ENCODE measurements around the gene PHAX.
A peak's percentile ranks its signal among the peaks of the same experiment; 100 is the strongest.
"Not testable (repeated sequence)": the region's sequence is repeated elsewhere in the genome, so short reads cannot be mapped to it uniquely, and the experiment has no call there.

Gene PHAX

GRCh38 chr5:126600631-126601511 lies at the start of gene PHAX:
TSS of gene PHAX (plus strand) at chr5:126600947. CDS start at chr5:126600963, 16 bp downstream.
- DNase-seq = peak; percentile 75

DNA sequence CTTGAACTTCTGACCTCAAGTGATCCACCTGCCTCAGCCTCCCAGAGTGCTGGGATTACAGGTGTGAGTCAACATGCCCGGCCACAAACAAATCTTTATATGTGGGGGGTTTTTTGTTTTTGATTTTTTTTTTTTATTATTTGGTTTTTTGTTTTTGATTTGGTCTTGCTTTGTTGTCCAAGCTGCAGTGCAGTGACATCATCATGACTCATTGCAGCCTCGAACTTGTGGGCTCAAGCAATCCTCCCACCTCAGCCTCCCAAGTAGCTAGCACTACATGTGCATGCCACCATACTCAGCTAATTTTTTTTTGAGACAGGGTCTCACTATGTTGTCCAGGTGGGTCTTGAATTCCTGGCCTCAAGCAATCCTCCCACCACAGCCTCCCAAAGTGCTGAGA lies 48.1 kb upstream of the PHAX start:
- DNase-seq = no peak

GRCh38 chr5:126555101-126555500 lies 45.6 kb upstream of the PHAX start:
- not testable (repeated sequence) for DNase-seq

- no peak for DNase-seq
Measured at GRCh38 chr5:126561908-126562307, 38.8 kb upstream of the PHAX start.

GRCh38 chr5:126562823-126563222 lies 37.9 kb upstream of the PHAX start:
- DNase-seq = no peak

DNA sequence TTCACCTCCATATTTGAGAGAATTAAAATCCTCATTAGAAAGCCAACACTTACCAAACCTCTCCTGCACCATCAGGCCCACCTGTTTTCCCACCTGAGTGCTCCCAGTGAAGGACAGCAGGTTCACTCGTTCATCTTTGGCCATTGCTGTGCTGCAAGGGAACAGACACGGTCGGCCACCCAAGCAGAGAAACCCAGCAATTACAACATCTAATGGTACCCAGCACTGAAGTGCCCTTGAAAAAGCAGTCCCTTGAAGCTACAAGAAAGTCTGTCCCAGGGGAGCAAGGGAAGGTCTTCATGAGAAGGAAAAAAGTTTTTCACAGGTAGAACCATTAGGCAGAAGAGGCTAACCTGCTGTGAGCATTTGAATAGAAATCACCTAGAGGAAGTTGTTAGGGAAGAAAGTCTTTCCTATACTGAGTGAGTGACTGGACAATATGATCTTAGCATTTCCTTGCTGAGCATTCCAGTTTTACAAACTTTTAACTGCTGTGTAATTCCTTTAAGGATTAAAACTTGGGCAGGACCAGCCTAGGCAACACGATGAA lies 32.5 kb upstream of the PHAX start:
- no peak for DNase-seq

GRCh38 chr5:126575644-126576043 lies 25.1 kb upstream of the PHAX start:
- DNase-seq = no peak

GRCh38 chr5:126576974-126577373 lies 23.8 kb upstream of the PHAX start:
- DNase-seq = no peak

- no peak for DNase-seq
Measured at GRCh38 chr5:126577415-126577814, 23.3 kb upstream of the PHAX start.

DNA sequence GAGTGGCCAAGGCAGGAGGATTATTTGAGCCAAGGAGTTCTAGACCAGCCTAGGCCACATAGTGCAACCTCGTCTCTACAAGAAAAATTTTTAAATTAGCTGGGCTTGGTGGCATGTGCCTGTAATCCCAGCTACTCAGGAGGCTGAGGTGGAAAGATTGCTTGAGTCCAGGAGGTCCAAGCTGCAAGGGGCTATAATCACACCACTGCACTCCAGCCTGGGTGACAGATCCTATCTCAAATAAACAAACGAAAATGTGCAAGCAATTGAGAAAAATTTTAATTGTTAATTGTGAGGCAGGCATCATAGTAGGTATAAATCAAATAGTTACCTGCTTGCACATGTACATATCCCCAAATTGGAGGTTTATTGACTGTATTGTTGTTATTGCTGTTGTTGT lies 21.0 kb upstream of the PHAX start:
- no peak for DNase-seq

- DNase-seq = no peak
Measured at GRCh38 chr5:126583761-126584160, 17.0 kb upstream of the PHAX start.

GRCh38 chr5:126587551-126588390 lies 13.0 kb upstream of the PHAX start:
- DNase-seq = no peak

DNA sequence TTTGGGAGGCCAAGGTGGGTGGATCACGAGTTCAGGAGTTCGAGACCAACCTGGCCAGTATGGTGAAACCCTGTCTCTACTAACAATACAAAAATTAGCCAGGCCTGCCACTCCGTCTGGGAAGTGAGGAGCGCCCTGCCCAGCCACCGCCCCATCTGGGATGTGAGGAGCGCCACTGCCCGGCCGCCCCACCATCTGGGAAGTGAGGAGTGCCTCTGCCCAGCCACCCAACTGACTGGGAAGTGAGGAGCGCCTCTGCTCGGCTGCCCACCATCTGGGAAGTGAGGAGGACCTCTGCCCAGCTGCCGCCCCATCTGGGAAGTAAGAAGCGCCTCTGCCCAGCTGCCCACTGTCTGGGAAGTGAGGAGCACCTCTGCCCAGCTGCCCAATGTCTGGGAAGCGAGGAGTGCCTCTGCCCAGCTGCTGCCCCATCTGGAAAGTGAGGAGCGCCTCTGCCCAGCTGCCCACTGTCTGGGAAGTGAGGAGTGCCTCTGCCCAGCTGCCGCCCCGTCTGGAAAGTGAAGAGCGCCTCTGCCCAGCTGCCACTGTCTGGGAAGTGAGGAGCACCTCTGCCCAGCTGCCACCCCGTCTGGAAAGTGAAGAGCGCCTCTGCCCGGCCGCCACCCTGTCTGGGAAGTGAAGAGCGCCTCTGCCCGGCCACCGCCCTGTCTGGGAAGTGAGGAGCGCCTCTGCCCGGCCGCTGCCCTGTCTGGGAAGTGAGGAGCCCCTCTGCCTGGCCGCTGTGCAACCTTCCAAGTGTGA lies 11.0 kb upstream of the PHAX start:
- DNase-seq = no peak

GRCh38 chr5:126591549-126591948 lies 9.2 kb upstream of the PHAX start:
- no peak for DNase-seq

DNA sequence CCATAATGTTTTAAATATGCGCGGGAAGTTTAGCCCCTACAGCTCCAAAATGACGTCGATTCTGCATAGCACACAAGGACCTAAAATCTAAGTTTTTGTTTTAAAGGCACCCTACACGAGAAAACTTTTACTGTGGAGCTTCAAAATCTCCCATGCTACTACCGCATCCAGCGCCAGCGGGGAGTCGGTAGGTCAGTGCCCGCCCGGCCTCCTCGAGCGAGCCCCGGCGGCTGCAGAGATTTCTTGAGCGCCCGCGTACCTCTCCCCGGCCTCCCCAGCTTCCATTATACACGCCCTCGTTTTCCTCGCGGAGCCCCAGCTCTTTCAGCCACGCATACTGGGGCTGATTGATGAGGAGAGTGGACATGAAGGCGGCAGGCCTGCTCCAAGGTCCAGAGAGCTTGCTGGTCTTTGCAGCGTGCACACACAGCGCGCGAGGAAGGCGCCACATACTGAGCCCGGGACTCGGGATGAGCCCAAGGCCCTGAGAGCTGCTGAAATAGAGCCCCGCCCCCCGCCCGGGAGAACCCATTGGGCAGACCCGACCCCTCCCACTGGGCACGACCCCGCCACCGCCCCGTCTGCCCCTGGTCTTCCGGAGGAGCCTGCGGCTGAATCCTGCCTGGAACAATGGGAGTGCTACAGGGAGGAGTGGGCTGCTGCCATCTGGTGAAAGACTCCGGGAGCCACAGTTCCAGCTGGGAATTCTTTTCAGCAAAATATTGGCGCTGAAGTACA lies 5.8 kb upstream of the PHAX start, which contains the start of gene ALDH7A1:
Gene ALDH7A1 (minus strand): TSS at position 472 of the 738 bp plus-strand sequence. CDS start 21 bp downstream, at position 451.
- DNase-seq = peak; percentile 86

DNA sequence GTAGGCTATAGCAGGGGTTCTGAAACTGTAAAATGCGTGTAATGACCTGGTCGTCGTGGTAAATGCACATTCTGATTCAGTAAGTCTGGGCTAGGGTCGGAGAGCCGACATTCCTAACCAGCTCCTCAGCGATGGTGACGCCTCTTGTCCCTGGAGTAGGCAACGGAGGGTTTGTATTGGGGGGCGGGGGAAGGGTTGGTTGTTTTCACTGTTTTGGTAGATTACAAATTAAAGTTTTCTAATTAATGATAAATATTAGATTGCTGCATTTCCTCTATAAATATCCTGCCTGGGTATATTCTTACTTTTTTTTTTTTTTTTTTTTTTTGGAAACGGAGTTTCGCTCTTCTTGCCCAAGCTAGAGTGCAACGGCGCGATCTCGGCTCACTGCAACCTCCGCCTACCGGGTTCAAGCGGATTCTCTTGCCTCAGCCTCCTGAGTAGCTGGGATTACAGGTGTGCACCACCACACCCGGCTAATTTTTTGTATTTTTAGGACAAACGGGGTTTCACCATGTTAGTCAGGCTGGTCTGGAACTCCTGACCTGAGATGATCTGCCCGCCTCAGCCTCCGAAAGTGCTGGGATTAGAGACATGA lies 5.2 kb upstream of the PHAX start:
- DNase-seq = no peak

DNA sequence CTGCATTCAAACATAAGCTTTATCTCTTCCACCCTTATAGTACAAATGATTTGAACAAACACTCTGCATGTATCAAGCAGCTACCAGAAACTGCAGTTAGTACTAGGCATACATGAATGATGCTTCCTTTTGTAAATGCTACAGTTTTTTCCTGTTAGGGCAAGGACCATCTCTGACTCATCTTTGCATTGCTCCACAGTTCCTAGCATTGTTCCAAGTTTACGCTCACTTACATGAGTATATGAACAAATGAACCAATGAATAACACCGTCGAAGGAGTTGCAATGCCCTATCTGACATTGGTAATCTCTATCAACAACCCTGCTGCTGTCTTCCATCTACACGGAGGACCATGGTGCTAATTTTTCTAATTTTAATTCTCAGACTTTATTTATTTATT lies 3.6 kb upstream of the PHAX start:
- DNase-seq = peak; percentile 3

- no peak for DNase-seq
Measured at GRCh38 chr5:126599499-126599898, 1.2 kb upstream of the PHAX start.

DNA sequence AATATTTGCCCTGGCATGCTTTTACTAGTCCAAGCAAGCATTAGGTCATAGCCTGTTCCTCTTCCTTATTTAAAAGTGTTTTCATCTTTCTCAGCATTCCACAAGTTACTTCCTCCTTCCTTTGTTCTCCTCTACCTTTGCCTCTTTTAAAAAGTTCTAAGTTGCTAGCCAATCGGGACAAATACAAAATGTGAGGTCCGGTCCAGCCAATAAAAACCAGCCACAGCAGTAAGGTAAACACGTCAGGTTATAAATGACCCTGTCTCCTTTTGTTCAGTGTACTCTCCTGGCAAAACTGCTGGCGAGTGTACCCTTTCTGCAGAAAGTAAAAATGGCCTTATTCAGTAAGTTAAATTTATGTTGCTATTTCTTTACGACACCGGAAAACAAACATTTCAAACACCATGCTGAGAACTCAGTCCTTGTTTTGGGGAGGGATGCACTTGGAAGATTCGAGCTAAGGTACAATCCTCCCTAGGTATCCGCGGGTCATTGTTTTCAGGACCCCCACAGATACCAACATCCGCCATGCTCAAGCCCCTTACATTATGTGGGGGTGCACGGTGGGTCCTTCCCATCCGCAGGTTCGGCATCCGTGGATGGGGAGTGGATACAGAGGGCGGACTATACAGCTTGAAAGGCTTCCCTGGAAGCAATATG lies 646 bp upstream of the PHAX start:
- not testable (repeated sequence) for DNase-seq

GRCh38 chr5:126603402-126603991 lies 2.8 kb downstream of the PHAX start:
- no peak for DNase-seq

DNA sequence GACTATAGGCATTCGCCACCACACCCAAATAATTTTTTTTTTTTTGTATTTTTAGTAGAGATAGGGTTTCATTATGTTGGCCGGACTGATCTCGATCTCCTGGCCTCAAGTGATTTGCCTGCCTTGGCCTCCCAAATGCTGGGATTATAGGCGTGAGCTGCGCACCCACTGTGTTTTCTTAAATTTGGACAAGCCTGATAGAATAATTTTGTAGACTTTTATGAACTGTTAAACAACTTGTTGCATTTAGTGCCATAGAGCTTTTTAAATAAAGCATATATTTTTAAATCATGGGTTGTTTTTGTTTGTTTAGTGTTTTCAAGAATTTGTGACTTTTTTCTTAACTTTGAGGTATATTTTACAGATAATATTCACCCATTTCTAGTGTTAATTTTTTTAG lies 4.8 kb downstream of the PHAX start:
- DNase-seq = no peak

Measured in T1000 (cell line).